Measurements from ENCODE around the gene C16orf95.

GRCh38 chr16:87336434-87337240, 19.4 kb upstream of the C16orf95 start:
- TF ChIP-seq FOXM1 (IDR thresholded peaks at IDR 0.05; ENCODE audit: borderline replicate concordance) (no peak), ELF4 (IDR thresholded peaks at IDR 0.05) (no peak), PKNOX1 (IDR thresholded peaks at IDR 0.05) (no peak), ARNT (IDR thresholded peaks at IDR 0.05) (no peak), FOXK2 (IDR thresholded peaks at IDR 0.05) (no peak), SUZ12 (IDR thresholded peaks at IDR 0.05) (no peak), ZNF384 (IDR thresholded peaks at IDR 0.05) (no peak)

All from HEK293T (cell line).